ENCODE data around the gene TCHP.
A peak's percentile ranks its signal among the peaks of the same experiment; 100 is the strongest.
"Not testable (repeated sequence)": the region's sequence is repeated elsewhere in the genome, so short reads cannot be mapped to it uniquely, and the experiment has no call there.

Gene TCHP

GRCh38 chr12:109899783-109900751 lies at the start of gene TCHP:
TCHP (plus strand) TSS chr12:109900274; CDS start chr12:109903027, 2,753 bp downstream.
- peak; percentile 51 for DNase-seq (ENCODE audit: low read depth)

DNA sequence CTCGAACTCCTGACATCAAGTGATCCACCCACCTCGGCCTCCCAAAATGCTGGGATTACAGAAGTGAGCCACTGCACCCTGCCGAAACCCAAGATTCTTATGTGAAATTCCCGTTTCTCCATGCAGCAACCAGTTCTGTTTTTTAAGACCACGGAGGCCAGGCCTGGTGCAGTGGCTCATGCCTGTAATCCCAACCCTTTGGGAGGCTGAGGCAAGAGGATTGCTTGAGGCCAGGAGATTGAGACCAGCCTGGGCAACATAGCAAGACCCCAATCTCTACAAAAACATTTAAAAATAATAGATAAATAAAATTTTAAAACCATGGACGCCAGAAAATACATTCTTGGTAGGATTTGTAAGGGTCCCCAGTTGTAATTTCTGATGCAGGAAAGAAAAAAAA lies 49.6 kb upstream of the TCHP start:
- not testable (repeated sequence) for DNase-seq (ENCODE audit: low read depth)

DNA sequence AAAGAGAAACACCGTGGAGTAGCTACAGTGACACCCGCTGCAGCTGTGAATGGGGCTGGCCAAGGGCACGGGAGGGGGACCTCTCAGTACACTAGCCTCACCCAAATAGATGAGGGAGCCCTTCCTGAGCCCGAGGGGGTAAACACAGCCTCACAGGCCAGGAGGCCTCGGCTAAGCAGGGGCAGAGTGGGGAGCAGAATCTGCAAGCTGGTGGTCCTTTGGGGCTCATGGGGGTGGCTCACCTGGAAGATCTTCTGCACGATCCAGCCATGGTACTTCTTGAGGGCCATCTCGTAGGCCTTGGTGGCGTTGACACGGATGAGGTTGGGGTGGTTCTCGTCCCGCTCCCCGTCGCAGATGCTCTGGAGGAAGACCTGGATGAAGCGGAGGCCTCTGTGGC lies 44.7 kb upstream of the TCHP start:
- DNase-seq (ENCODE audit: low read depth), result no peak

DNA sequence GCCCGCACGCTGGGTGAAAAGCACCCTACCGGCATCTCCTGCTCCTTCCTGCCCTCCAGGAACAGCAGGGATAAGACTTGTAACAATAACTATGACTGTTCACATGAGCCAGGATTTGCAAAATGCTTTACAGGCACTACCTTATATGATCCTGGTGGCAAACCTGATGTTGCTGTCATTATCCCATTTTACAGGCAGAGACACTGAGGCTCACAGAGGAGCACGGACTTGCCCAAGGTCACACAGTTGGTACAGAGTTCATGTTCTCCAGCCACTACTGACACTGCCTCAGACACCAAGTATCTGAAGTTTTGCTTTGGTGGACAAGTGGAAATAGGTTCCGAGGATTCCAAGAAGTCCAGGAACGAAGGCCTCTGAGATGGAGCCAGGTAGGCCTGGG lies 42.4 kb upstream of the TCHP start:
- no peak for DNase-seq (ENCODE audit: low read depth)

DNA sequence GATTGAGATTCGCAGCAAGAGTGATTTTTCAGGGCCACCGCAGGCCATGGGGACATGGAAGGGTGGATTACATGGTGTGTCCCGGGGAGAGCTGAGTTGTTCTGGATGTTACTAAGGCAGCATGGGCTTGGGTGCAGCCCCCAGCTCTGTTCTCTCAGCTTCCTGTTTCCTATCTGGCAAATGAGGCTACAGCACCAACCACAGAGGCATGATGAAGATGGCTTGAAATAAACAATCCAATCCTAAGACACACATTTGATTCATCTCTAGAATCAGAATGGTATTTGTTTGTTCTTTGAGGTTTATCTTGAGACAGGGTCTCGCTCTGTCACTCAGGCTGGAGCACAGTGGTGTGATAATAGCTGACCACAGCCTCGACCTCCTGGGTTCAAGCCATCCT lies 41.3 kb upstream of the TCHP start:
- DNase-seq (ENCODE audit: low read depth), result no peak

DNA sequence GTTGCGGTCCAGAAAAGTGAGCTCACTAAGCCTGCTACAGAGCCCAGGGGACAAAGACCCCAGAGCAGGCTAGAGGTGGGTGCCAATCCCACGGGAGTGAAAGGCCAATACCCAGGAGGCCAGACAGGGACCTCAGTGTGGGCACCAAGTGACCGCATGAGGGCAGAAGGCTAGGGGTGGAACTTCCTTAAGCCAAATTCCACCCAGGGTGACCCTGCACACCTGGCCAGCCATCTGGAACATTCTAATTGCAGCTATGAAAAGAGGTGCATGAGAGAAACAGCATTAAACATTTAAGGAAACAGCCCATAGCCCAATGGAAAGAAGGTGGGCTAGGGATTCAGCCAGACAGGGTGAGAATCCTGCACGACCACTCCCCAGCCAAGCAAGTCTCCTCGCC lies 39.1 kb upstream of the TCHP start:
- DNase-seq (ENCODE audit: low read depth), result no peak

GRCh38 chr12:109861689-109862314 lies 38.3 kb upstream of the TCHP start:
- DNase-seq (ENCODE audit: low read depth), result no peak

GRCh38 chr12:109862491-109862890 lies 37.6 kb upstream of the TCHP start:
- not testable (repeated sequence) for DNase-seq (ENCODE audit: low read depth)

DNA sequence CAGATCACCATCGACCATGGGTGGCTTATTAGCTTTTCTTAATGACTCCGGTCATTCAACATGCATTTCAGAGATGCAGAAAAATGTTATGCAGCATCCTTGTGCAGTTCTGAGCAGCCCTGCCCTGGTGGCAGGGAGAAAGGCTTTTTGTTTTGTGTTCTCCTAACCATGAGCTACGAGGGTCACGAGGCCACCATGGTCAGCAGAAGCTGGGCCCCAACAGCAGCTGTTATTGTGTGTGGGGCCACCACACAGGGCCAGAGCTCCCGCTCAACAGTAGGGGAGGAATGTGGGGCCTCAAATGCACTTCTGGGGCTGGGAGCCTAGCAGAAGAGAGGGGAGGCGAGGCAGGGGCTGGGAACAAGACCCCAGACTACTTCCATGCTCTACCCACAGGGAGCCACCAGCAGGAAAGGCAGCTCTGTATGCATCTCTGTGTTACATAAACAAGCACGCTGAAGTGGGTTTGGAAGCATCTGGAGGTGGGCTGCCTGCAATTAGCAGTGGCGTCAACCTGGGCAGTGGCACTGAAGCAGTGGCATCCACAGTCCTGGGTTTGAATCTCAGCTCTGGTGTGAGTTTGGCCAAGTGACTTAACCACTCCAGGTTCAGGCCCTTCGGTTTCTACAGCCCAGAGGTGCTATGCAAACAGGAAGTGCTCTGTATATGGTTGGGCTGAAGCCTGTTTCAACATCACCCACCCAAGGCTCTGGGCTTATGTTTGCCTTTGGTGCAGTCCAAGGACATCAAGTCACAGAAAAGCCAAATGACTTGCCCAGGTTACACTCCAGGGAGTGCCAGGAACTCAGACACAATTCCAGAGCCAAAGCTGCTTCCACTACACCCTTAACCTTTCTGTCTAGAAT lies 36.0 kb upstream of the TCHP start:
- no peak for DNase-seq (ENCODE audit: low read depth)

DNA sequence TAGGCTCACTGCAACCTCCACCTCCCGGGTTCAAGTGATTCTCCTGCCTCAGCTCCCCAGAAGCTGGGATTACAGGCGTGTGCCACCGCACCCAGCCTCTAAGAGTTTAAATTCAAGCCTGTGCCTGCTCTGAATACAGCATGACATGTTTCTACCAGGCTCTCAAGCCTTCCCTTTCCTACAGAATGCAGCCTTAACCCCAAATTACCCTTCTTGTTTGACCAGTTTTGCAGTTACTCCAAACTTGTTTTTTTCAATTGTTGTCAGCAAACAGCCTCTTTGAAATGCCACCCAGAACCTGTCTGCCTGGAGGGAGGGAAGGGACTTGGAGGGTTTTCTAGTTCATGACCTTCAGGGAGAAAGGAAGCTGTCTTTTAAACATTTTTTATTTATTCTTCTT lies 35.2 kb upstream of the TCHP start:
- DNase-seq (ENCODE audit: low read depth), result no peak

GRCh38 chr12:109868182-109869051 lies 31.7 kb upstream of the TCHP start:
- DNase-seq (ENCODE audit: low read depth), result no peak

GRCh38 chr12:109870648-109871047 lies 29.4 kb upstream of the TCHP start:
- DNase-seq (ENCODE audit: low read depth), result no peak

- DNase-seq (ENCODE audit: low read depth), result no peak
These were observed 28.3 kb upstream of the TCHP start for GRCh38 chr12:109871668-109872314.

DNA sequence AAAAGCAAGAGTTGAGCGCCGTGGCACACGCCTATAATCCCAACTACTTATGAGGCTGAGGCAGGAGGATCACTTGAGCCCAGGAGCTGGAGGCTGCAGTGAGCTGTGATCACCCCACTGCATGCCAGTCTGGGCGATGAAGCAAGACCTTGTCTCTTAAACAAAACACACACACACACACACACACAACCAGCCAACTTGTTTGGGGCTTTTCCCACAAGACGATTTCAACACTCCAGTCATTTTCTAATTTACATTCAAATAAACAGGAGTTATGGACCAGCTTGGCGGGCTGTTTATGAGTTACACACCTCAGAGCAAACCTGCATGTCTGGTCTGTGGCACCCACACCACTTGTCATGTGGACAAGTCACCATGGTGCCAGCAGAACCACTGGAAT lies 26.4 kb upstream of the TCHP start:
- no peak for DNase-seq (ENCODE audit: low read depth)

- DNase-seq (ENCODE audit: low read depth), result no peak
These were observed 24.4 kb upstream of the TCHP start for GRCh38 chr12:109875572-109876131.

- no peak for DNase-seq (ENCODE audit: low read depth)
These were observed 23.7 kb upstream of the TCHP start for GRCh38 chr12:109876406-109876805.

DNA sequence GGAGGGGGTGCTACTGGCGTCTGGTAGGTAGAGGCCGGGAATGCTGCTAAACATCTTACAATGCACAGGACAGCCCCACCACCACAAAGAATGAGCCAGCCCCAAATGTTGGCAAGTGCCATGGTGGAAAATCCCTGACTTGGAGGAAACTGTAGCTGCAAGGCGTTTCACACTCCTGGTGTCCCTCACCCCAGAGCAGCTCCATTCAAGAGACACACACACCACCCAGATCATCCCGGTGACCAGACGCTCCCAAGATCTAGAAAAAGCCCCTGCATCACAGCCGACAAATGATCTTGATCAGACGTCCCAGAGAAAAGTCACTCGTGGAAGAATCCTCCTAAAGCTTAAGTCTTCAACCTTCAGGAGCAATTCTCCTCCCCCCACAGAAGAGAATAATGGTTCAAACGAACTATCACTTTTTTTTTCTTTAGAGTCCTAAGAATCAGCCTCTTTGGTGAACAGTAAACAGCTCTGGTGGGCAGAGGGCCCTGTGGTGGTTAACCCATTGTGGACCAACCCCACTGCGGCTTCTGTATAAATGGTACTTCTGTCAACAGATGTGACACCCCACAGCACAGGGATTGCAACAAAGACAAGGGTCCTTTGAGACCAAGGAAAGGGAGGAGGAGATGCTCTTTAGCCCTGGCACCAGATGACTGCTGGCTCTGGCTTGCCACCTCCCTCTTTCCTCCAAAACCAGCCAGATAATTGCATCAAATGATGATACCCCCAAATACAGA lies 22.4 kb upstream of the TCHP start:
- DNase-seq (ENCODE audit: low read depth), result no peak

- no peak for DNase-seq (ENCODE audit: low read depth)
These were observed 21.8 kb upstream of the TCHP start for GRCh38 chr12:109878247-109878625.

DNA sequence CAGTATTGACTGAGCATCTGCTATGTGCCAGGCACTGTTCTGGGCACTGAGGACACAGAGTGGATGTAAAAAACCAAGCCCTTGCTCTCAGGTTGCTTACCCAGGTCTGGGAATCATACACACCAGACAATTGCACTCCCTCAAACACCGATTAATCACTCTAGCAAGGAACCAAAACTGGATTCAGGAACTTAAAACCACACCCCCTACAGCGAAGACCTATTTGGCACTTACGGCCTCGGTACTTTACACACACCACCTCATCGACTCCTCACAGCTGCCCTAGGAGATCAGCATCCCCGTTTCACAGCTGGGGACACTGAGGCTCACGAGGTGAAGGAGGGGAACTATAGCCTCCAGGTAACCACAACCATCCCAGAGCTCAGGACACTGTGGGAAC lies 21.3 kb upstream of the TCHP start:
- no peak for DNase-seq (ENCODE audit: low read depth)

All from activated gamma-delta T cell treated with anti-CD3 and anti-CD28 coated beads, Interleukin-2, amount 50 U/mL, for 16 hours (primary cell).